Suppressor macrophage treated with lipopolysaccharide for 4 hours (primary cell): ENCODE data around the gene IL21R.

ENCODE experiments used
- DNase-seq: peaks from one replicate; pipeline ENCODE4 v3.0.0-alpha.2; 2020

Gene IL21R

GRCh38 chr16:27465483-27465879 lies 63.5 kb downstream of the IL21R start:
- DNase-seq, result no peak

GRCh38 chr16:27468941-27469531 lies 67.1 kb downstream of the IL21R start:
- no peak for DNase-seq

GRCh38 chr16:27470567-27471431 lies 68.8 kb downstream of the IL21R start:
- DNase-seq, result no peak

GRCh38 chr16:27471661-27472060 lies 69.7 kb downstream of the IL21R start:
- no peak for DNase-seq

DNA sequence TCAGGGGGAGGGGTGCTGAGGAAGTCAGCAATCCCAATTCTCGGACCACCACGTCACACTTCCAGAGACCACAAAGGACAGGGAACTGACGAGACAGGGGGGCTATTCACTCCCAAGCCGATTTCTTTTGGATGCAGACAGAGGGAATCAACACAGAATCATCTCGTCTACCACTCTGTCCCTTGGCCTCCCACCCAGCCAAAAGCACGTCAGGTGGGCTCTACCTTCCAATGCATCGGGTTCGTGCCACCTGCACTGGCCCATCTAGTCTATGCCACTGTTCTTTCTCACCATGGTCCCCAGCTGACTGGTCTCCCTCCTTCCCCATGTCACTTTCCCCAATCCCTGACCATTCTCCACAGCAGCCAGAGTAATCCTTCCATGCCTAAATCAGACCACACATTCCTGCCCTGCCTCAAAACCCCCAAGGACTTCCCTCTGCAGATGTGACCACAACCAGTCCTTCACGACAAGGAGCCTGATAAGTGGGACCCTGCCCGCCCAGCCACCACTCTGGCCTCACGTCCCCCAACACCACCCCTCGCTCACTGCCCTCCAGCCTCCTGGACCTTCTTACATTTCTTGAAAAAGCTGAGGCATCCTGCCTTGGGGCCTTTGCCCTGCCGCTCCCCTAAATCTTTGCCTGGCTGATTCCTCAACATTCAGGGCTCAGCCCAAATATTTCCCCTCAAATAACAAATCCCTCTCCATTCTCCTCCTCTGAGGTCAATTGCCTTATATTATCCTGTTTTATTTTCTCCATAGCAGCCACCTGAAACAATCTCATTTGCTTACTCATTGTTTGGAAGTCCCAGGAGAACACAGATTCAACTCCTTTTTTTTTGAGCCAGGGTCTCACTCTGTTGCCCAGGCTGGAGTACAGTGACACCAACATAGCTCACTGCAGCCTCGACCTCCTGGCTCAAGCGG lies 70.4 kb downstream of the IL21R start:
- DNase-seq, result no peak

DNA sequence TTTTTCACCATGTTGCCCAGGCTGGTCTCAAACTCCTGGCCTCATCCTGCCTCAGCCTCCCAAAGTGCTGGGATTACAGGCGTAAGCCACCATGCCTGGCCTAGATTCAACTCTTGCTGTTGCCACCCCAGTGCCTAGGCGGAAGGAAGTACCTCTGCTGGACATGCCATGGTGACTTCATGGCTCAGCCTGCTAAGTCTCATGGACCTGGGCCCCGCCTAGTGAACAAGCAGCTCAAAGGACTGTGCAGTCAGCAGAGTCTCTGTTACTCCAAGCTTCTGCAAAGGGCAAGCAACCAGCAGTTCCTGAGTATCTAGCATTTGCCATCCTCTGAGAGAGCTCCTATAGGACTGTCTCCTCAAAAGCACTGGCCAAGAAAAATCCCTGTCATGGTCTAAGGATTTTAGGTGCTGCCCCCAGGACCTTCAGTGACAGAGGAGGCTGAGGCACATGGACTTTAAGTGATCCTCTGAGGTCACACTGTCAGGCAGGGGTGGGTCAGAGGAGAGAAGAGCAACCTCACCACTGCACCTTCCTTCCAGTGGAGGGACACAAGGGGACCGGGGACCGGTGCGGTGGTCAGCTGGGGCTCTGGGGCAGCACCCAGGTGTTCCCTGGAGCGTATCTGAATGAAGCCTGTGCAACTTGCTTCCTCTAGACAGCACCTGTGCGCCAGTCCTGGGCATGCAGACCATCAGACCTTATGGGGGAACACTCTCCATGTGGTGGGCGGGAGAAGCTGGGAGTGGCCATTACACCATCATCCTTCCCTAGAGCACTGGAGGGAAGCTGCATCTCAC lies 71.3 kb downstream of the IL21R start:
- no peak for DNase-seq

- DNase-seq, result no peak
Observed at GRCh38 chr16:27474041-27474440, 72.1 kb downstream of the IL21R start.

GRCh38 chr16:27474921-27475320 lies 72.9 kb downstream of the IL21R start:
- no peak for DNase-seq

DNA sequence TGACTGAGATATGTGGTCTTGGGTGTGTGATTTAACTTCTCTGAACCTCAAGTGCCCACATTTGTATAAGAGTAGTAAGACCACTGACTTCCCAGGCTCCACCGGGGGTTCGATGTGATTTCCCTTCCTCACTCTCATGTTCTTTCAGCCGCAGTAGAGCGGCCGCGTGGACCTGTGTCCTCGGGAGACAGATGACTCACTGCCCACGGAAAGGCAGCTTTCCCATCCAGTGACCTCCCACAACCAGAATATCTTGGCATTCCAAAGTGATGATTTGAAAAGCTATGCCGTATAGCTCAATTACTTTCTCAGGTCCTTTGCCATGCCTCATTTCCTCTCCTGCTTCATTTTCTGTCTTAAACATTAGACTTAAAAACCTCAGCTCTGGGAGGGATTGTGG lies 73.6 kb downstream of the IL21R start:
- DNase-seq, result no peak

- DNase-seq, result no peak
Observed at GRCh38 chr16:27476240-27476639, 74.3 kb downstream of the IL21R start.

DNA sequence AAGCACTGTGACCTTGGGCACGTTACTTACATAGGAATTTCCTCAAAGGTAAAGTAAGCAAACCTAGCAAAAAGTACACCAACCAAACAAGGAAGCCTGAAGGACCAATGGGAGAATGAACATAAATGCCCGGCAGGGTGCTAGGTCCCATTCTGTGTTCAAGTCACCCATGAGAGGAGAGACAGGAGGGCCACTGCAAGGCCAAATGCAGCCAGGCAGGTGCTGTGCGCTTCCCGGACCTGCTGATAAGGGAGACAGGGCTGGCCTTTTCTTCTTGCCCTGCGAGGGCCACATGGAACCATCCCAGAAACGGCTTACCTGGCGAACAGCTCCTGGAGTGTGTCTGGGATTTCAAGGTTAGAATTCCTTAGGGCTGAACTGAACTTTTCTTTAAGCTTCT lies 78.8 kb downstream of the IL21R start:
- no peak for DNase-seq

DNA sequence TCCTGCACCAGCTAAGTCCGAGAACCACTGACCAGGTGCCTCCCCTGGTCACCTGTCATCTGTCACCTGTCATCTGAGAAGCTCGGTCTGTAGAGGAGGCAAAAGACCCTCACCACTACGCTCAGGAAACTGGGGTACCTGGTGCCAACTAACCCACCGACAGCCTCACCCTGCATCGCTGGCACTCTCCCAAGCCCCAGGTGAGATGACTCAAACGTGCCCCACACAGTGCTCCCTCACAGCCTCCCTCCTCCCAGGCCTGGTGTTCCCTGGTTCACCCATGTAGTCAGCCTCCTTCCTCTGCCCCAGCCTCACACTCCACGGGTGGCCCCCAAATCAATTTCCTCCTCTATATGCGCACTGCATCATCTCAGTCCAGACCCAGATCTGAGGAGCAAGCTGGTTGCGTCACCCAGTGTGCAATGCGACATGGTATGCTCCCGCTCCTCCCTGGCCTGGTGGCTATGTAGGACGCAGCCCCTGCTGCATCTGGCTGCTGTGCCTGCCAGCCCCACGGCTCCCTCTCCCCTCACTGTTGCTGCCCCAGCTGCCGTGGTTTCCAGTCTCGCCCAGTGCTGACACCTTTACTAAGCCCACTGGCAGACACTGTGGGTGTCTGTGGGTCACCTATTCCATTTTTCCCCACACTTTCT lies 79.4 kb downstream of the IL21R start:
- DNase-seq, result no peak

- no peak for DNase-seq
Observed at GRCh38 chr16:27482397-27483087, 80.6 kb downstream of the IL21R start.

- no peak for DNase-seq
Observed at GRCh38 chr16:27483088-27483437, 81.1 kb downstream of the IL21R start.

DNA sequence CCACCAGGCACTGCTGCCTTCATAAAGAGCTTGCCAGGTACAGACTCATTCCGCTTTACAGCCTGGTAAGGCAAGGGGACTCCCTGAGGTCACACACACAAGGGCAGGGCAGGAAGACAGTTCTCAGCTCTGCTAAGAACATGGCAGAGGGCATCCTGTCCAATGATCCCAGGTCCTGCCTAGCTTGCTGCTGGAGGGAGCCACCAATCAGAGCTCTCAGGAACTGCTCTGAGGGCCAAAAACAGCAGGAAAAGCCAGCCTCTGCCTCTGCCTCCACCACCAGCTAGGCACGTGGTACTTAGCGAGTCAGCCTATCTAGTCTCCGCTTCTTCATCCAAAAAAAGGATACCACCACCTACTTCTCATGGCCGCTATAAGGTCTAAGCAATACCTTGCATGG lies 81.7 kb downstream of the IL21R start:
- DNase-seq, result no peak

GRCh38 chr16:27485126-27485525 lies 83.2 kb downstream of the IL21R start:
- no peak for DNase-seq

DNA sequence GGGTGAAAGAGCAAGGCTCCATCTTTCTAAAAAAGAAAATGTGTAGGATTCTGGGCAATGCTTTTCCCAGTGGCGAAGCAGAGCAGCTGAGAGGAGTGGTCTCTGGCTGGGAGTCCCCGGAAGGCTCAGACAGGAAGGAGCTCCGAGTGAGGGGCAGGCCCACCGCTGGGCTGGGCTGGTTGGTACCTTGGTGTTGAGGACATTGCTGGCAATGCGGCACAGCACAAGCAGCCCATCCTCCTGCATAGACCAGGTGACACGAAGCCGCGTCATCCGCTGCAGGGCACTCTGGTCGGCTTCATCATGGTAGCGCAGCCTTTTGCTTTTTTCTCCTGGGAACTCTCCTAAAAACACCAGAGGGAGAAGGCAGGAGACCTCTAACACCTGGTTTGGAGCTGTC lies 83.8 kb downstream of the IL21R start:
- no peak for DNase-seq

DNA sequence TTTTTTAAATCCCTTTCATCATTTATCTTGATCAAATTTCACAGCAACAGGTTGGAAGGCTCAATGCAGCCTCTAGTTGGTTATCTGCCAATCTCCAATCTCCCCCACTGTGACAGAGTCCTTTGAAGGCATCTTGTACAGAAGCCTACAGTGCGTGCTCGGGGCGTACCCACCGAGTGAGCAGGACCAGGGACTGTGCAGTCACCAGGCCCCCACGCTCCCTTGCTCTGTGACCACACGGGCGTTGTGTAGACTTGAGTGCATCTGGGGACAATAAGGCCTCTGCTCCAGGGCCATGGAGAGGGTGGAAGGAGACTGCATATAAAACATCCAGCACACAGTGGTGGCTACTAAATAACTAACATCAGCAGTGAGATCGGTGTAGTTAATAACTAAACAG lies 84.4 kb downstream of the IL21R start:
- no peak for DNase-seq

DNA sequence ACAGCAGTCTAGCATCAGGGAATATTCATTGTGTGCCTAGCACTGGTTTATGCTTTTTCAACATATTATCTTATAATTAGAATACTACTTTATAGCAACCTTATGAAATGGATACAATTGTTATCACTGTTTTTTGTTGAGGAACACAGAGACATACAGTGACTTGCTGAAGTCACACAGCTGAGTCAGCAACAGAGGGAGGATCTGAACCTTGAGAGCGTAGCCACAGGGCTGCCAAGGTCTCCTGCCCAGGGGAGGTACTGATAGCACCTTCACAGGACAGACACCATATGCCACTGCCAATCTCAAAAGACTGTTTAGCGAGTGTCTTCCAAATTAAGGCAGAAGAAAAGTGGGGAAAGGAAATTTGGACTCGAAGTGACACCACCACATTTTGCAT lies 84.8 kb downstream of the IL21R start:
- DNase-seq, result no peak

GRCh38 chr16:27489421-27489820 lies 87.4 kb downstream of the IL21R start:
- DNase-seq, result no peak

GRCh38 chr16:27489906-27490305 lies 87.9 kb downstream of the IL21R start:
- DNase-seq, result no peak
